NB4 (cell line): Measurements from ENCODE around the gene STK11IP.
A peak's percentile ranks its signal among the peaks of the same experiment; 100 is the strongest.

Experiments used
- DNase-seq: peaks from one replicate; pipeline ENCODE4 v3.0.0; 2010; ENCODE audit warnings: low read depth
- H3K4me3 ChIP-seq: one replicate; pipeline ENCODE4 v1.5.1; 2011; ENCODE audit warnings: mild to moderate bottlenecking, low read depth, low read length, moderate library complexity
- CTCF ChIP-seq: IDR thresholded peaks from one replicate; pipeline ENCODE4 v1.5.1; 2012; ENCODE audit warnings: low read depth, low read length
- MAX ChIP-seq: IDR thresholded peaks from 2 replicates; pipeline ENCODE4 v1.6.1; 2011; ENCODE audit warnings: low read depth, low read length
- MYC ChIP-seq: IDR thresholded peaks from 2 replicates; pipeline ENCODE4 v1.6.1; 2011; ENCODE audit warnings: low read depth, low read length
- POLR2A ChIP-seq: IDR thresholded peaks from 2 replicates; pipeline ENCODE4 v1.6.1; 2011; ENCODE audit warnings: mild to moderate bottlenecking; ENCODE audit not compliant: insufficient read length; ENCODE audit errors: extremely low read depth

The STK11IP gene

DNA sequence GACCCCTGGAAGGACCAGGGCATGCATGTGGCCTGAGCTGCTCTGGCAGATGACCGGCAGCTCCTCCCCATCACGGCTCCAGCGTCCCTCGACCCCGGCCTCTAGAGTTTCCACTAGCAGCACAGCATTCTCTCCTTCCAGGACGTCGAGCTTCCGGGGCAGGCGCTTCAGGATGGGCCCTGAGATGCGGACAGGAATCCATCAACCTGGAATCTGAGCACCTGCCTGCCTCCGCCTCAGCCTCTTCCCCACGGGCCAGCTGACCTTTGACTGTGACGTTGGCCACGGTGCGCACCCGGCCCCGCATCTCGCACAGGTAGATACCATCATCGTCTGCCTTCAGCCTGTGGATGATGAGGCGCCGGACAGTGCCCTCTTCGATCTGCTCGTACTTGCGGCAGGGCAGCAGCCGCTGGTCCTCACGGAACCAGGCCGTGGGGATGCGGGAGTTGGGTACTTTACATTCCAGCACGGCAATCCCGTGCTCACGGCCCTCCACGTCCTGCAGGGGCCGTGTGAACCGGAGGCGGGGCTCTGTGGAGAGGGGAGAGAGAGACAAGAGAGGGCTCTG lies 29.8 kb upstream of the STK11IP start:
- no peak overlapping the region for H3K4me3 ChIP-seq
- DNase-seq = no peak
- no peak for TF ChIP-seq MYC
- TF ChIP-seq CTCF = no peak
- TF ChIP-seq MAX = no peak
- no peak for TF ChIP-seq POLR2A

DNA sequence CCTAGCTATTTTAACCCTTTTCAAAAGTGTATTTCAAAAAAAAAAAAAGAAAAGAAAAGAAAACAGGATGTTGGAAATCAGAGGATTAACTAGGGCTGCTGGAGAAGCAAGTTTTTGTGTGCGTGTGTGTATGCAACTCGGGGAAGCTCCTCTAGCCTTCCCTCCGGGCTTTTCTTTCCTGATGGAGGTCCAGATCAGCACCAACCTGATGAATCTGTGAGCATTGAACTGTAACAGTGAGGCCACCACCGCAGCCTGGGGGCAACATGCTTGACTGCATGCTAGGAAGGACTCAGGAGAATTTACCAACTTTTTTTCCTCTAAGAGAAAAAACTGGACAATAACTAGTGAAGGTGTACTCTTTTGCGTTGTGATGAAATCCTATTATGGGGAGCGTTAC lies 28.6 kb upstream of the STK11IP start:
- TF ChIP-seq MAX (no peak), MYC (no peak), POLR2A (no peak), CTCF (no peak)
- DNase-seq = no peak
- no peak overlapping the region for H3K4me3 ChIP-seq

- no peak for DNase-seq
- no peak overlapping the region for H3K4me3 ChIP-seq
- TF ChIP-seq MYC (no peak), MAX (no peak), CTCF (no peak), POLR2A (no peak)
These were observed 28.0 kb upstream of the STK11IP start for GRCh38 chr2:219569635-219570034.

GRCh38 chr2:219570194-219570923 lies 27.3 kb upstream of the STK11IP start:
- H3K4me3 ChIP-seq = peak overlapping the region; percentile 40
- peak; percentile 48 for DNase-seq
- no peak for TF ChIP-seq MYC
- TF ChIP-seq MAX = no peak
- no peak for TF ChIP-seq CTCF
- TF ChIP-seq POLR2A = no peak

DNA sequence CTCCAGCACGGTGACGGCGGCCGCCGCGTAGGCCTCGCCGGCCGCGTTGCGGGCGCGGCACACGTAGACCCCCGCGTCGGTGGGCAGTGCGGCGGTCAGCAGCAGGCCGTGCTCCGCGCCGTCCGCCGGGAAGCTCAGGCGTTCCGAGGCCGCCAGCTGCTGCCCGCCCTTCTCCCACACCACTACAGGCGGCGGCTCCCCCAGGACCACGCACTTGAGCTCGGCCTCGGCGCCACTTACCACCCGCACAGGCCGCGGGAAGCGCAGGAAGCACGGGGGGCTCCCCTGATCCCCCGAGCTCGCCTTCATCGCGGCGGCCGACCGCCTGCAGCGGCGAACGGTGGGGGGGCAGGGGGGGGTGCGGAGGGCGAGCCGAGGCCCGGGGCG lies 26.7 kb upstream of the STK11IP start:
- no peak for TF ChIP-seq POLR2A
- no peak for TF ChIP-seq MYC
- TF ChIP-seq MAX = no peak
- TF ChIP-seq CTCF = no peak
- peak overlapping the region; percentile 42 for H3K4me3 ChIP-seq
- peak; percentile 50 for DNase-seq
